HepG2 (cell line): ENCODE measurements around the gene MSRB2. TPM values are rescaled to one million over a fixed set of nuclear protein-coding genes. Genes with fewer than 3 reads are reported as not detected.

Experiments
- ATAC-seq: fragments of 200-7000 bp; cut with Tn5 transposase; 3 replicates; pipeline ENCODE4 v1.9.1; 2020; ENCODE audit warnings: mild to moderate bottlenecking, moderate library complexity
- BruUV-seq: library from RNA; stranded (reverse); fragments of 400-500 nt; replicated peaks from 2 replicates; lab custom pipeline; 2021; lab: Mats Ljungman, UMichigan
- CTCF ChIA-PET: fragments of 300-600 bp; formaldehyde crosslinking; extraction: SDS; loops from one replicate; lab custom pipeline; 2021; ENCODE audit warnings: low total read pairs, inconsistent platforms, low intra/inter-chr PET ratio; lab: Yijun Ruan, JAX
- POLR2A ChIA-PET: fragments of 350-600 bp; sonication (Branson Sonifier 250); formaldehyde crosslinking; loops from one replicate; lab custom pipeline; 2020; ENCODE audit warnings: antibody characterized with exemption, inconsistent platforms; lab: Yijun Ruan, JAX
- DNase-seq: peaks from one replicate; pipeline ENCODE4 v3.0.0-alpha.2; 2015; ENCODE audit warnings: low spot score
- FAIRE-seq: peaks from 3 replicates; lab custom pipeline; 2011; peaks lifted over from hg19 to GRCh38; lab: Jason Lieb, UNC
- H2AFZ ChIP-seq: one replicate; pipeline ENCODE4 v1.6.1; 2011; ENCODE audit warnings: low read length, inconsistent platforms
- H3K27ac ChIP-seq: fragments of 300-600 bp; 3 replicates; pipeline ENCODE4 v1.8.0; 2011; ENCODE audit warnings: mixed run types, mild to moderate bottlenecking, mixed read lengths, low read length, inconsistent platforms; ENCODE audit not compliant: insufficient read depth; ENCODE audit errors: extremely low read length
- H3K27me3 ChIP-seq, 2 experiments: fragments of 200-600 bp in 1 of 2; 2 replicates in 1 of 2; 3 replicates in 1 of 2; pipeline versions ENCODE4 v1.6.0 to v1.8.0; 2011; ENCODE audit warnings: low read length in 2 of 2, mild to moderate bottlenecking in 2 of 2, moderate library complexity in 2 of 2, inconsistent platforms in 1 of 2; ENCODE audit not compliant: insufficient read depth in 2 of 2, control insufficient read depth in 1 of 2
- H3K36me3 ChIP-seq, 2 experiments: fragments of 200-600 bp in 1 of 2; replicated peaks in 1 of 2; 2 replicates in 1 of 2; 3 replicates in 1 of 2; pipeline versions ENCODE4 v1.5.1 to v1.8.0; 2011; ENCODE audit warnings: low read length in 2 of 2, inconsistent platforms in 1 of 2; ENCODE audit not compliant: insufficient read depth in 2 of 2, control insufficient read depth in 1 of 2
- H3K4me1 ChIP-seq: 2 replicates; pipeline ENCODE4 v1.5.1; 2012; ENCODE audit warnings: low read length, inconsistent platforms; ENCODE audit not compliant: insufficient read depth
- H3K4me2 ChIP-seq: 2 replicates; pipeline ENCODE4 v1.6.0; 2011; ENCODE audit warnings: low read depth, low read length, inconsistent platforms
- H3K4me3 ChIP-seq, 3 experiments: fragments of 200-600 bp in 1 of 3; sonication (generic), shearing (Covaris generic) in 1 of 3; replicated peaks in 1 of 3; 2 replicates each; pipeline ENCODE4 v1.5.1; 2011 to 2016; ENCODE audit warnings: low read length in 3 of 3, inconsistent platforms in 2 of 3, low read depth in 2 of 3, mild to moderate bottlenecking in 2 of 3, control low read depth in 1 of 3, mixed read lengths in 1 of 3; ENCODE audit not compliant: insufficient read depth in 1 of 3
- H3K79me2 ChIP-seq: one replicate; pipeline ENCODE4 v1.6.1; 2011; ENCODE audit warnings: low read length, inconsistent platforms; ENCODE audit not compliant: insufficient read depth
- H3K9ac ChIP-seq: 2 replicates; pipeline ENCODE4 v1.6.0; 2011; ENCODE audit warnings: mild to moderate bottlenecking, low read depth, low read length, inconsistent platforms; ENCODE audit not compliant: insufficient read depth
- H3K9me3 ChIP-seq: 2 replicates; pipeline ENCODE4 v1.5.1; 2012; ENCODE audit warnings: mild to moderate bottlenecking, low read length
- H4K20me1 ChIP-seq: 2 replicates; pipeline ENCODE4 v1.6.0; 2011; ENCODE audit warnings: inconsistent platforms, mild to moderate bottlenecking, low read length, moderate library complexity; ENCODE audit not compliant: insufficient read depth
- HNF4A ChIP-seq: sonication (generic); formaldehyde crosslinking; IDR thresholded peaks from 2 replicates; pipeline ENCODE4 v1.4.0; 2020; ENCODE audit warnings: missing genetic modification reagents
- MAFG ChIP-seq: sonication (generic); formaldehyde crosslinking; IDR thresholded peaks from 2 replicates; pipeline ENCODE4 v1.5.1; 2020; ENCODE audit warnings: mild to moderate bottlenecking, missing genetic modification reagents
- PITX1 ChIP-seq: sonication (generic); formaldehyde crosslinking; IDR thresholded peaks from 2 replicates; pipeline ENCODE4 v1.5.1; 2020; ENCODE audit warnings: mild to moderate bottlenecking, missing genetic modification reagents
- RAD51 ChIP-seq: fragments of 450-650 bp; IDR thresholded peaks from 2 replicates; pipeline ENCODE4 v1.6.1; 2016; ENCODE audit warnings: borderline replicate concordance
- TEAD2 ChIP-seq: sonication (generic); formaldehyde crosslinking; IDR thresholded peaks from 2 replicates; pipeline ENCODE4 v1.9.0; 2021; ENCODE audit warnings: missing genetic modification reagents
- ZBTB38 ChIP-seq: sonication (generic); formaldehyde crosslinking; IDR thresholded peaks from 2 replicates; pipeline ENCODE4 v1.5.1; 2020; ENCODE audit warnings: mild to moderate bottlenecking, missing genetic modification reagents
- ZFP82 ChIP-seq: sonication (generic); formaldehyde crosslinking; IDR thresholded peaks from 2 replicates; pipeline ENCODE4 v1.5.1; 2020; ENCODE audit warnings: mild to moderate bottlenecking, missing genetic modification reagents, borderline replicate concordance
- ZNF430 ChIP-seq: sonication (generic); formaldehyde crosslinking; IDR thresholded peaks from 2 replicates; pipeline ENCODE4 v1.9.0; 2021; ENCODE audit warnings: mild to moderate bottlenecking, missing genetic modification reagents
- ZNF446 ChIP-seq: sonication (generic); formaldehyde crosslinking; IDR thresholded peaks from 2 replicates; pipeline ENCODE4 v1.5.0; 2020; ENCODE audit warnings: mild to moderate bottlenecking, missing genetic modification reagents
- WGBS: methylation state at CpG from one replicate; pipeline ENCODE4 v1.1.6; 2017; ENCODE audit warnings: low lambda C conversion rate; 5-methylcytosine and 5-hydroxymethylcytosine counted together
- in situ Hi-C: cut with HindIII; loops from 2 replicates; pipeline ENCODE4 v1.10.0; 2017; ENCODE audit warnings: low pct_unique_long_range_greater_than_20kb; ENCODE audit not compliant: extremely low pct_ligation_motif_present
- intact Hi-C: fragments of 100-400 bp; cut with micrococcal nuclease; formaldehyde crosslinking; loops from one replicate; pipeline ENCODE4 v1.10.0; 2022; ENCODE audit not compliant: unreplicated experiment
- polyA plus RNA-seq, 8 experiments: library from polyadenylated mRNA; depleted of rRNA in 3 of 8; stranded (reverse) in 7 of 8; unstranded in 1 of 8; fragments of >200 nt; fragmentation: Illumina TruSeq in 4 of 8; extraction: Trizol in 4 of 8; gene quantifications; 2 replicates each; pipeline versions ENCODE4 v1.2.1 to v1.2.3, GENCODE V29; 2011 to 2016; ENCODE audit warnings: low read depth in 4 of 8, missing spikeins in 1 of 8, mixed read lengths in 1 of 8; ENCODE audit not compliant: insufficient read depth in 1 of 8
- total RNA-seq, 5 experiments: library from RNA; depleted of rRNA; stranded (reverse); fragments of >200 nt; fragmentation: Illumina TruSeq; extraction: Trizol; gene quantifications; 2 replicates each; pipeline ENCODE4 v1.2.3, GENCODE V29; 2016; ENCODE audit warnings: low read depth in 1 of 5
- TF ChIP-seq, protein P1 (sequence below): sonication (generic); formaldehyde crosslinking; IDR thresholded peaks from 2 replicates; pipeline ENCODE4 v1.5.0; 2020; ENCODE audit warnings: missing genetic modification reagents

MSRB2 gene
- total and polyA plus RNA-seq, 2 of the 13 experiments (the other 11 are each of a cell fraction or from before 2014, with no cell fraction given): 8.3 to 22.1 TPM

- no peak for FAIRE-seq
- ATAC-seq: no peak
- H3K4me2 ChIP-seq: no peak overlapping the region
- in situ Hi-C loops: loop anchor here (25.0 kb wide), 2 partner anchors 387 to 537 kb away; no protein-coding TSS in a partner anchor
- intact Hi-C loops: no loop called here
- H3K9ac ChIP-seq: no peak overlapping the region
- H3K4me3 ChIP-seq: no peak overlapping the region
- no TSS peak for BruUV-seq
- H3K27ac ChIP-seq: no peak overlapping the region
- no peaks in the 10 kb centered on the region for H3K36me3 ChIP-seq
- TF ChIP-seq ZNF446 (CRISPR knock-in tag): no peak
- TF ChIP-seq ZNF430 (CRISPR knock-in tag): no peak
- TF ChIP-seq RAD51: no peak
- no peak for TF ChIP-seq MAFG (CRISPR knock-in tag)
- no peaks in the 10 kb centered on the region for H3K4me1 ChIP-seq
- H3K79me2 ChIP-seq: no peaks in the 10 kb centered on the region
- H2AFZ ChIP-seq: no peak overlapping the region
- ChIA-PET CTCF (no interaction called here), POLR2A (no interaction called here)
- WGBS: 40% methylated on average over 12 of the region's 12 CpGs
- H3K27me3 ChIP-seq: peaks cover under 1 to 2% of the 10 kb centered on the region in 2 experiments; a peak in 1 of 5 replicates
- H4K20me1 ChIP-seq: no peaks in the 10 kb centered on the region
- H3K9me3 ChIP-seq: no peaks in the 10 kb centered on the region
- DNase-seq: no peak
Measured at GRCh38 chr10:23150610-23151009, 55.2 kb downstream of the MSRB2 start.

GRCh38 chr10:23151071-23151470 is 55.7 kb downstream of the MSRB2 start:
- H3K9ac ChIP-seq: no peak overlapping the region
- whole genome bisulfite sequencing: 70% methylated on average over 7 of the region's 7 CpGs
- ChIA-PET CTCF (no interaction called here), POLR2A (no interaction called here)
- no peaks in the 10 kb centered on the region for H3K36me3 ChIP-seq
- no peak for DNase-seq
- no peaks in the 10 kb centered on the region for H3K9me3 ChIP-seq
- no peak overlapping the region for H3K4me2 ChIP-seq
- FAIRE-seq: no peak
- H3K27me3 ChIP-seq: peaks cover 2 to 7% of the 10 kb centered on the region in 2 experiments; a peak in 2 of 5 replicates
- no TSS peak for BruUV-seq
- TF ChIP-seq ZFP82 (CRISPR knock-in tag): no peak
- TF ChIP-seq, protein P1, sequence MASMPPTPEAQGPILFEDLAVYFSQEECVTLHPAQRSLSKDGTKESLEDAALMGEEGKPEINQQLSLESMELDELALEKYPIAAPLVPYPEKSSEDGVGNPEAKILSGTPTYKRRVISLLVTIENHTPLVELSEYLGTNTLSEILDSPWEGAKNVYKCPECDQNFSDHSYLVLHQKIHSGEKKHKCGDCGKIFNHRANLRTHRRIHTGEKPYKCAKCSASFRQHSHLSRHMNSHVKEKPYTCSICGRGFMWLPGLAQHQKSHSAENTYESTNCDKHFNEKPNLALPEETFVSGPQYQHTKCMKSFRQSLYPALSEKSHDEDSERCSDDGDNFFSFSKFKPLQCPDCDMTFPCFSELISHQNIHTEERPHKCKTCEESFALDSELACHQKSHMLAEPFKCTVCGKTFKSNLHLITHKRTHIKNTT (CRISPR knock-in tag): no peak
- no peak for TF ChIP-seq ZBTB38 (CRISPR knock-in tag)
- no peak for TF ChIP-seq HNF4A (CRISPR knock-in tag)
- no peak for TF ChIP-seq PITX1
- TF ChIP-seq TEAD2 (CRISPR knock-in tag): no peak
- no peak for ATAC-seq
- H3K4me3 ChIP-seq: no peak overlapping the region
- intact Hi-C loops: no loop called here
- in situ Hi-C loops: loop anchor here (25.0 kb wide), 2 partner anchors 386 to 536 kb away; no protein-coding TSS in a partner anchor
- H4K20me1 ChIP-seq: no peaks in the 10 kb centered on the region
- no peaks in the 10 kb centered on the region for H3K4me1 ChIP-seq
- H2AFZ ChIP-seq: no peak overlapping the region
- no peaks in the 10 kb centered on the region for H3K79me2 ChIP-seq
- H3K27ac ChIP-seq: no peak overlapping the region
